PFSK-1 (cell line): ENCODE results near the gene CCDC51.

Experiments used
- POLR2AphosphoS5 ChIP-seq: IDR thresholded peaks from 2 replicates; pipeline ENCODE4 v1.6.1; 2012; ENCODE audit warnings: low read depth, mild to moderate bottlenecking, control low read depth, low read length, moderate library complexity
- REST ChIP-seq, 2 experiments: IDR thresholded peaks; 2 replicates each; pipeline versions ENCODE4 v1.6.1 to v1.8.0; 2011 to 2012; ENCODE audit warnings: low read depth in 2 of 2, low read length in 2 of 2, control low read depth in 1 of 2, inconsistent platforms in 1 of 2, mild to moderate bottlenecking in 1 of 2, moderate library complexity in 1 of 2; ENCODE audit not compliant: insufficient read depth in 1 of 2
- SIN3A ChIP-seq: IDR thresholded peaks from 2 replicates; pipeline ENCODE4 v1.6.1; 2012; ENCODE audit warnings: mild to moderate bottlenecking, low read length, moderate library complexity, borderline replicate concordance; ENCODE audit not compliant: insufficient read depth
- TAF1 ChIP-seq: IDR thresholded peaks from 2 replicates; pipeline ENCODE4 v1.6.1; 2012; ENCODE audit warnings: low read length, control low read depth, borderline replicate concordance; ENCODE audit not compliant: insufficient read depth

GRCh38 chr3:48472923-48473616 lies 33.2 kb upstream of the CCDC51 start:
- peak; percentile 71 for TF ChIP-seq POLR2AphosphoS5
- TF ChIP-seq REST (IDR thresholded peaks at IDR 0.05; ENCODE audit: insufficient read depth in 1 of 2, low read depth in 2 of 2, low read length in 2 of 2) = no peak
- TF ChIP-seq TAF1 = no peak
- TF ChIP-seq SIN3A = no peak
